Activated B cell treated with CpG ODN at 0.5 μM for 24 hours (primary cell): ENCODE results near the gene MYO1E. TPM values are rescaled to one million over a fixed set of nuclear protein-coding genes. Genes with fewer than 3 reads are reported as not detected.

Experiments
- ATAC-seq: fragments of 200-7000 bp; cut with Tn5 transposase; one replicate; pipeline ENCODE4 v1.10.0; 2021; ENCODE audit warnings: low read depth, mild to moderate bottlenecking, moderate library complexity
- CTCF ChIA-PET: fragments of 350-600 bp; sonication (Branson Sonifier 250); formaldehyde crosslinking; loops from one replicate; lab custom pipeline; 2021; ENCODE audit warnings: antibody characterized with exemption; lab: Charles Lee
- POLR2A ChIA-PET: fragments of 350-600 bp; sonication (Branson Sonifier 250); formaldehyde crosslinking; loops from one replicate; lab custom pipeline; 2021; ENCODE audit warnings: antibody characterized with exemption; lab: Charles Lee
- DNase-seq: peaks from one replicate; pipeline ENCODE4 v3.0.0; 2022
- H3K27ac Mint-ChIP-seq: one replicate; pipeline ENCODE4 v1.8.0; 2020; ENCODE audit warnings: mixed read lengths
- H3K27me3 Mint-ChIP-seq: one replicate; pipeline ENCODE4 v1.8.0; 2021; ENCODE audit warnings: mixed read lengths
- H3K36me3 Mint-ChIP-seq: one replicate; pipeline ENCODE4 v1.8.0; 2021; ENCODE audit warnings: low read depth, mixed read lengths
- H3K4me1 Mint-ChIP-seq: one replicate; pipeline ENCODE4 v1.8.0; 2021; ENCODE audit warnings: mixed read lengths
- H3K4me3 Mint-ChIP-seq: one replicate; pipeline ENCODE4 v1.8.0; 2020; ENCODE audit warnings: mild to moderate bottlenecking, mixed read lengths
- H3K9me3 Mint-ChIP-seq: one replicate; pipeline ENCODE4 v1.8.0; 2020; ENCODE audit warnings: mixed read lengths
- CTCF ChIP-seq: fragments of 200-600 bp; IDR thresholded peaks from one replicate; pipeline ENCODE4 v1.8.0; 2022; ENCODE audit warnings: antibody characterized with exemption, mild to moderate bottlenecking
- intact Hi-C: fragments of 100-400 bp; cut with micrococcal nuclease; formaldehyde crosslinking; loops from one replicate; pipeline ENCODE4 v1.15.1; 2024
- total RNA-seq: library from RNA; stranded (reverse); gene quantifications from 2 replicates; pipeline ENCODE4 v1.2.3, GENCODE V29; 2022

MYO1E gene
- total RNA-seq, 1 donor from 2014 or later = 186 TPM

- ATAC-seq (no peak), DNase-seq (no peak)
- ChIA-PET POLR2A (interaction anchor here (1.0 kb wide), 1 partner anchor 47 kb away, joined by 3 read pairs; no protein-coding TSS in a partner anchor), CTCF (interaction anchor here (0.8 kb wide), 1 partner anchor 60 kb away, joined by 3 read pairs; no protein-coding TSS in a partner anchor)
- Mint-ChIP-seq H3K4me3 (no peak overlapping the region), H3K36me3 (peaks cover 2% of the 10 kb centered on the region), H3K9me3 (no peaks in the 10 kb centered on the region), H3K4me1 (peaks cover 70% of the 10 kb centered on the region), H3K27me3 (no peaks in the 10 kb centered on the region), H3K27ac (no peak overlapping the region)
- intact Hi-C loops = no loop called here
- no peak for TF ChIP-seq CTCF
These were observed 66.0 kb downstream of the MYO1E start for GRCh38 chr15:59306520-59307164.

- Mint-ChIP-seq H3K27me3 (no peaks in the 10 kb centered on the region), H3K9me3 (no peaks in the 10 kb centered on the region), H3K27ac (peak overlapping the region; percentile 41), H3K4me3 (no peak overlapping the region), H3K4me1 (peaks cover 71% of the 10 kb centered on the region), H3K36me3 (peaks cover 2% of the 10 kb centered on the region)
- ATAC-seq (no peak), DNase-seq (no peak)
- no peak for TF ChIP-seq CTCF
- intact Hi-C loops = loop anchor here (2.0 to 5.0 kb wide), 4 partner anchors 14 to 382 kb away; partner anchors contain the start of gene BNIP2
- POLR2A ChIA-PET = interaction anchor here (1.2 kb wide), 1 partner anchor 94 kb away, joined by 3 read pairs; no protein-coding TSS in a partner anchor
- CTCF ChIA-PET = no interaction called here
These were observed 67.9 kb downstream of the MYO1E start for GRCh38 chr15:59304807-59305206.

GRCh38 chr15:59304034-59304795, 68.5 kb downstream of the MYO1E start:
- Mint-ChIP-seq H3K9me3 (no peaks in the 10 kb centered on the region), H3K27me3 (no peaks in the 10 kb centered on the region), H3K27ac (peak overlapping the region; percentile 59), H3K36me3 (peaks cover 2% of the 10 kb centered on the region), H3K4me3 (peak overlapping the region; percentile 51), H3K4me1 (peaks cover 71% of the 10 kb centered on the region)
- POLR2A ChIA-PET = interaction anchor here (0.7 to 1.2 kb wide), 2 partner anchors 69 to 95 kb away, joined by 3 to 4 read pairs; partner anchors contain the start of gene MYO1E
- ATAC-seq (no peak), DNase-seq (no peak)
- intact Hi-C loops = loop anchor here (2.0 to 5.0 kb wide), 4 partner anchors 15 to 383 kb away; partner anchors contain the start of gene BNIP2
- no peak for TF ChIP-seq CTCF
- CTCF ChIA-PET = no interaction called here

GRCh38 chr15:59303633-59304032, 69.0 kb downstream of the MYO1E start:
- POLR2A ChIA-PET = interaction anchor here (0.7 to 1.2 kb wide), 2 partner anchors 69 to 95 kb away, joined by 3 to 4 read pairs; partner anchors contain the start of gene MYO1E
- Mint-ChIP-seq H3K4me3 (peak overlapping the region; percentile 51), H3K4me1 (peaks cover 73% of the 10 kb centered on the region), H3K9me3 (no peaks in the 10 kb centered on the region), H3K36me3 (peaks cover 2% of the 10 kb centered on the region), H3K27ac (peak overlapping the region; percentile 59), H3K27me3 (no peaks in the 10 kb centered on the region)
- CTCF ChIA-PET = no interaction called here
- DNase-seq = no peak
- intact Hi-C loops = loop anchor here (2.0 to 5.0 kb wide), 4 partner anchors 15 to 384 kb away; partner anchors contain the start of gene BNIP2
- no peak for TF ChIP-seq CTCF
- no peak for ATAC-seq
